Measurements from ENCODE around the gene PLGRKT.

GRCh38 chr9:5392285-5392684 lies 45.4 kb downstream of the PLGRKT start:
- TF ChIP-seq CEBPB (IDR thresholded peaks at IDR 0.05) (no peak), FOXM1 (IDR thresholded peaks at IDR 0.05; ENCODE audit: borderline replicate concordance, low read depth) (no peak), EP300 (IDR thresholded peaks at IDR 0.05; ENCODE audit: borderline replicate concordance) (no peak), REST (IDR thresholded peaks at IDR 0.05; ENCODE audit: low read depth) (no peak), CREB1 (IDR thresholded peaks at IDR 0.05; ENCODE audit: low read depth) (no peak), TEAD4 (IDR thresholded peaks at IDR 0.05) (no peak), RAD21 (IDR thresholded peaks at IDR 0.05; ENCODE audit: low read depth) (no peak), TCF12 (IDR thresholded peaks at IDR 0.05; ENCODE audit: low read depth) (no peak), USF1 (IDR thresholded peaks at IDR 0.05) (no peak)
